GM19397 (cell line): ENCODE data around the gene ENKD1.
A peak's percentile ranks its signal among the peaks of the same experiment; 100 is the strongest.
"Not testable (repeated sequence)": the region's sequence is repeated elsewhere in the genome, so short reads cannot be mapped to it uniquely, and the experiment has no call there.

Experiments
- ATAC-seq: cut with Tn5 transposase; IDR thresholded peaks from one replicate; pipeline ENCODE4 v1.9.1; 2021; ENCODE audit warnings: mild to moderate bottlenecking, moderate library complexity; ENCODE audit not compliant: unreplicated experiment

ENKD1 gene

GRCh38 chr16:67666559-67667452, at the start of gene ENKD1, which contains the start of gene C16orf86:
Gene ENKD1, minus strand, starts transcription at chr16:67666750. Its CDS starts 308 bp downstream, at chr16:67666442.
Gene C16orf86, plus strand, starts transcription at chr16:67666814. Its CDS starts 157 bp downstream, at chr16:67666971.
- peak; percentile 58 for ATAC-seq

- no peak for ATAC-seq
These were observed 49.5 kb upstream of the ENKD1 start for GRCh38 chr16:67716097-67716496.

GRCh38 chr16:67714522-67714921, 48.0 kb upstream of the ENKD1 start:
- no peak for ATAC-seq

GRCh38 chr16:67713647-67714273, 47.2 kb upstream of the ENKD1 start:
- no peak for ATAC-seq

- no peak for ATAC-seq
These were observed 44.1 kb upstream of the ENKD1 start for GRCh38 chr16:67710607-67711006.

GRCh38 chr16:67709050-67709449, 42.5 kb upstream of the ENKD1 start:
- ATAC-seq, result no peak

- ATAC-seq, result no peak
These were observed 41.8 kb upstream of the ENKD1 start for GRCh38 chr16:67708368-67708771.

GRCh38 chr16:67707790-67708189, 41.2 kb upstream of the ENKD1 start:
- no peak for ATAC-seq

GRCh38 chr16:67707210-67707609, 40.7 kb upstream of the ENKD1 start:
- ATAC-seq, result no peak

GRCh38 chr16:67704110-67704509, 37.6 kb upstream of the ENKD1 start:
- ATAC-seq, result no peak

GRCh38 chr16:67703626-67704025, 37.1 kb upstream of the ENKD1 start:
- ATAC-seq, result no peak

GRCh38 chr16:67702130-67702529, 35.6 kb upstream of the ENKD1 start:
- ATAC-seq, result no peak

- ATAC-seq, result no peak
These were observed 34.9 kb upstream of the ENKD1 start for GRCh38 chr16:67701420-67701819.

GRCh38 chr16:67699265-67699664, 32.7 kb upstream of the ENKD1 start:
- no peak for ATAC-seq

GRCh38 chr16:67697422-67698185, 31.1 kb upstream of the ENKD1 start:
- ATAC-seq, result no peak

GRCh38 chr16:67694611-67695010, 28.1 kb upstream of the ENKD1 start:
- ATAC-seq, result no peak

- ATAC-seq, result not testable (repeated sequence)
These were observed 27.2 kb upstream of the ENKD1 start for GRCh38 chr16:67693517-67694285.

GRCh38 chr16:67685388-67686112, 19.0 kb upstream of the ENKD1 start:
- ATAC-seq, result no peak

GRCh38 chr16:67683767-67684166, 17.2 kb upstream of the ENKD1 start:
- ATAC-seq, result no peak
